Renal pelvis (tissue), 4 donors: ENCODE results near the gene ARID5B. TPM values are rescaled to one million over a fixed set of nuclear protein-coding genes. Genes with fewer than 3 reads are reported as not detected.
"Not testable (repeated sequence)": the region's sequence is repeated elsewhere in the genome, so short reads cannot be mapped to it uniquely, and the experiment has no call there.

Experiments
- DNase-seq: peaks from one replicate; pipeline ENCODE4 v3.0.0-alpha.2; 2013
- polyA plus RNA-seq, 3 donors: library from polyadenylated mRNA; unstranded; fragments of 120-200 nt; gene quantifications; one replicate each; pipeline ENCODE4 v1.2.1, GENCODE V29; 2013; ENCODE audit not compliant: insufficient read length in 3 of 3

The ARID5B gene
- polyA plus RNA-seq, 3 donors = 44.7 to 69.4 (median 56.7) TPM

GRCh38 chr10:62028502-62028842, 127.0 kb downstream of the ARID5B start:
- not testable (repeated sequence) for DNase-seq

- DNase-seq = no peak
These were observed 127.9 kb downstream of the ARID5B start for GRCh38 chr10:62029401-62029800.

- no peak for DNase-seq
These were observed 130.0 kb downstream of the ARID5B start for GRCh38 chr10:62031507-62031906.

- DNase-seq = no peak
These were observed 131.6 kb downstream of the ARID5B start for GRCh38 chr10:62033125-62033524.

GRCh38 chr10:62034096-62034640, 132.7 kb downstream of the ARID5B start:
- no peak for DNase-seq

- DNase-seq = no peak
These were observed 134.9 kb downstream of the ARID5B start for GRCh38 chr10:62036186-62037081.

- no peak for DNase-seq
These were observed 135.8 kb downstream of the ARID5B start for GRCh38 chr10:62037166-62037831.

GRCh38 chr10:62037890-62038608, 136.6 kb downstream of the ARID5B start:
- no peak for DNase-seq

GRCh38 chr10:62038609-62039190, 137.2 kb downstream of the ARID5B start:
- DNase-seq = peak; percentile 81

- DNase-seq = no peak
These were observed 138.5 kb downstream of the ARID5B start for GRCh38 chr10:62039954-62040353.

- DNase-seq = no peak
These were observed 139.4 kb downstream of the ARID5B start for GRCh38 chr10:62040881-62041280.

- DNase-seq = no peak
These were observed 142.0 kb downstream of the ARID5B start for GRCh38 chr10:62043421-62044021.

- no peak for DNase-seq
These were observed 143.1 kb downstream of the ARID5B start for GRCh38 chr10:62044566-62044965.

GRCh38 chr10:62045765-62046521, 144.4 kb downstream of the ARID5B start:
- no peak for DNase-seq

- no peak for DNase-seq
These were observed 145.2 kb downstream of the ARID5B start for GRCh38 chr10:62046522-62047227.

- DNase-seq = no peak
These were observed 145.9 kb downstream of the ARID5B start for GRCh38 chr10:62047228-62047892.

GRCh38 chr10:62047960-62048383, 146.5 kb downstream of the ARID5B start:
- DNase-seq = no peak

GRCh38 chr10:62048470-62048869, 147.0 kb downstream of the ARID5B start:
- no peak for DNase-seq

GRCh38 chr10:62048919-62049623, 147.6 kb downstream of the ARID5B start:
- DNase-seq = peak; percentile 94
